ENCODE data around the gene PCDHA6. TPM values are rescaled to one million over a fixed set of nuclear protein-coding genes. Genes with fewer than 3 reads are reported as not detected.
"Not testable (repeated sequence)": the region's sequence is repeated elsewhere in the genome, so short reads cannot be mapped to it uniquely, and the experiment has no call there.

Gene PCDHA6
- total and polyA plus RNA-seq, 2 of the 8 experiments (the other 6 are each of a cell fraction or from before 2014, with no cell fraction given) = 0.71 to 7.1 TPM

GRCh38 chr5:140796072-140796717 lies 31.6 kb upstream of the PCDHA6 start:
- H2BK15ac ChIP-seq (ENCODE audit: low read length); FAIRE-seq; H4K8ac ChIP-seq (ENCODE audit: extremely low read depth, insufficient read depth, low read length); H3K18ac ChIP-seq (ENCODE audit: extremely low read depth, low read length); H3K79me2 ChIP-seq (ENCODE audit: control insufficient read depth in 1 of 2, insufficient read depth in 2 of 2, low read length in 2 of 2); H3K14ac ChIP-seq (ENCODE audit: insufficient read length); DNase-seq (ENCODE audit: low read depth in 1 of 2, low spot score in 2 of 2); H3K79me1 ChIP-seq (ENCODE audit: low read depth, low read length); H3K27me3 ChIP-seq (replicated peaks in 1 of 4; ENCODE audit: control insufficient read depth in 3 of 4, extremely low read depth in 1 of 4, insufficient read depth in 3 of 4, low read length in 3 of 4); H2AFZ ChIP-seq (ENCODE audit: low read length); H4K20me1 ChIP-seq (replicated peaks in 1 of 2; ENCODE audit: control insufficient read depth in 1 of 2, insufficient read depth in 2 of 2, low read length in 2 of 2); H3K27ac ChIP-seq (ENCODE audit: low read depth, low read length); H3K9ac ChIP-seq (replicated peaks in 1 of 4; ENCODE audit: extremely low read depth in 1 of 4, low read depth in 3 of 4, low read length in 3 of 4); H3K56ac ChIP-seq (replicated peaks; ENCODE audit: insufficient read length, low read depth, low read length); H2BK20ac ChIP-seq (ENCODE audit: low read length); H3K4me3 ChIP-seq (ENCODE audit: extremely low read depth in 1 of 4, insufficient read depth in 2 of 4, low read depth in 3 of 4, low read length in 4 of 4); H2BK12ac ChIP-seq (ENCODE audit: low read depth, low read length); H3K23ac ChIP-seq (ENCODE audit: insufficient read length); H3K4ac ChIP-seq (replicated peaks; ENCODE audit: insufficient read length, low read depth, low read length); H4K5ac ChIP-seq (ENCODE audit: insufficient read length, low read depth, low read length); H3K23me2 ChIP-seq (ENCODE audit: low read depth, low read length); H3K4me1 ChIP-seq (replicated peaks in 1 of 4; ENCODE audit: control insufficient read depth in 3 of 4, insufficient read depth in 4 of 4, low read length in 3 of 4); H2BK5ac ChIP-seq (ENCODE audit: low read depth, low read length); H2BK120ac ChIP-seq (replicated peaks; ENCODE audit: low read depth, low read length); H4K91ac ChIP-seq (replicated peaks; ENCODE audit: insufficient read length, low read length); H3K4me2 ChIP-seq (ENCODE audit: insufficient read depth in 1 of 2, low read depth in 2 of 2, low read length in 2 of 2); H2AK5ac ChIP-seq (ENCODE audit: low read depth, low read length): not testable (repeated sequence)
- Histone ChIP-seq H3K36me3 (ENCODE audit: control insufficient read depth in 2 of 4, insufficient read depth in 4 of 4, low read length in 3 of 4) (peaks cover 0 to 13% (median 0%) of the 10 kb centered on the region in 4 experiments; a peak in 1 of 8 replicates), H3K9me3 (ENCODE audit: insufficient read depth in 2 of 2, low read depth in 1 of 2, low read length in 1 of 2) (peaks cover 3 to 19% of the 10 kb centered on the region in 2 experiments; a peak in 3 of 4 replicates)
- ChIA-PET CTCF (ENCODE audit: partially characterized antibody) (interaction anchor here (1.3 to 5.7 kb wide), 11 partner anchors 11 to 260 kb away, joined by 4 to 59 read pairs (median 6); partner anchors contain the start of genes PCDHA1, PCDHA4, PCDHA6 and PCDHA8), POLR2A (ENCODE audit: partially characterized antibody) (interaction anchor here (1.6 kb wide), 1 partner anchor 10 kb away, joined by 3 read pairs; the partner anchor contains the start of gene PCDHA1)
- 97% methylated on average over 51 of the region's 72 CpGs; no CpG with 5 or more reads in 1 of the 2 experiments for WGBS, 2 experiments (ENCODE audit: extremely low coverage in 1 of 2, insufficient coverage in 1 of 2, insufficient read length in 1 of 2, insufficient replicate concordance in 2 of 2, low coverage in 1 of 2, low lambda C conversion rate in 2 of 2, missing lambda C conversion rate in 1 of 2)
